ENCODE data around the gene MICALL1.

DNA sequence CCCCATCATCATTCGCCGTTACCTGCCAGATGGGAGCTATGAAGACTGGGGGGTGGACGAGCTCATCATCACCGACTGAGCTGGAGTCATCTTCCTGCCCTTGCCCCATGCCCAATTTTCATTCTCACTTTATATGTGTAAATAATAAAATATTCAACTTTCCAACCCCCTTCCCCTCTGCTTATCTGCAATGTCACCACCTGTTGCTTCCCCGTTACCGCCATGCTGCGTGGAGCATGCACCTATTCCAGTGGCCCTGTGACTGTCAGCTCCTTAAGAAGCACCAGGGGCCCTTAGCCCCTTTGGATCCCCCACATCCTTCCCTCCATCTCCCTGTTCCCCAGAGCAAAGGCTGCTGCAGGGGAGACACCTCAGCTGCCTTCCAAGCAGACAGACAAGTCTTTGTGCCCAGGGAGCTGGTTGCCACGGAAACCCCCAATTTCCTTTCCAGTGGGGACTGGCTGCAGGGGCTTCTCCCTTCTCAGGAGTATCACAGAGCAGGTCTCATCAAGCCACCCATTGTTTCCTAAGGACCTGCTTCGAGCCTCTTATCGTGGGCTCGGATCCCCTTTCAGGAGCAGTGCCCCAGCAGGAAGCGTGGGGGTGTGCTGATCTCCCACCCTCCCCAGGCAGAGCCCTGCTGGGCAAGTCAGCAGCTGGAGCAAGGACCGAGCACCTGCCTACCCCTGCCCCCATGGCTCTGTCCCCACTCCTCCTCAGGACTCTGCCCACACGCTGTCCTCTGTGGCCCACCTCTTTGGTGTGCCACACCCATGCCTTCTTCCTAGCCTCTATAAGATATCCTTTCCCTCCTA is 61.7 kb downstream of the MICALL1 start:
- no peak for TF ChIP-seq SIN3A (IDR thresholded peaks at IDR 0.05; ENCODE audit: borderline replicate concordance, insufficient read depth, low read length)
- TF ChIP-seq POLR2AphosphoS5 (IDR thresholded peaks at IDR 0.05; ENCODE audit: low read depth, low read length), result no peak
- no peak for TF ChIP-seq REST (IDR thresholded peaks at IDR 0.05; ENCODE audit: insufficient read depth in 1 of 2, low read depth in 2 of 2, low read length in 2 of 2)
- no peak for TF ChIP-seq FOXP2 (optimal IDR thresholded peaks at IDR 0.05; ENCODE audit: borderline replicate concordance, extremely low read depth, extremely low read length, insufficient read depth)
- TF ChIP-seq TAF1 (IDR thresholded peaks at IDR 0.05; ENCODE audit: borderline replicate concordance, insufficient read depth, low read length), result no peak
